Keratinocyte (primary cell): ENCODE results near the gene CNNM2. TPM values are rescaled to one million over a fixed set of nuclear protein-coding genes. Genes with fewer than 3 reads are reported as not detected.

ENCODE experiments used
- DNase-seq: peaks from one replicate; pipeline ENCODE4 v3.0.0-alpha.2; 2011; ENCODE audit warnings: low read depth, missing footprints, low spot score
- FAIRE-seq: peaks from 2 replicates; lab custom pipeline; 2011; peaks lifted over from hg19 to GRCh38; lab: Jason Lieb, UNC
- H2AFZ ChIP-seq: 2 replicates; pipeline ENCODE4 v1.6.0; 2012; ENCODE audit warnings: low read length, control low read depth, inconsistent platforms; ENCODE audit not compliant: control insufficient read depth
- H3K27ac ChIP-seq: 2 replicates; pipeline ENCODE4 v1.5.1; 2011; ENCODE audit warnings: low read length; ENCODE audit not compliant: control insufficient read depth, insufficient read depth
- H3K27me3 ChIP-seq: 3 replicates; pipeline ENCODE4 v1.6.0; 2011; ENCODE audit warnings: low read length; ENCODE audit not compliant: control insufficient read depth, insufficient read depth; ENCODE audit errors: extremely low read depth
- H3K36me3 ChIP-seq, 2 experiments: 2 replicates in 1 of 2; 3 replicates in 1 of 2; pipeline ENCODE4 v1.5.1; 2011; ENCODE audit warnings: low read length in 2 of 2, mild to moderate bottlenecking in 1 of 2; ENCODE audit not compliant: control insufficient read depth in 2 of 2, insufficient read depth in 2 of 2; ENCODE audit errors: extremely low read depth in 1 of 2
- H3K4me1 ChIP-seq: 3 replicates; pipeline ENCODE4 v1.5.1; 2011; ENCODE audit warnings: low read length; ENCODE audit not compliant: control insufficient read depth, insufficient read depth; ENCODE audit errors: extremely low read depth
- H3K4me2 ChIP-seq: 3 replicates; pipeline ENCODE4 v1.6.0; 2011; ENCODE audit warnings: low read depth, low read length; ENCODE audit not compliant: control insufficient read depth, insufficient read depth; ENCODE audit errors: extremely low read depth
- H3K4me3 ChIP-seq, 3 experiments: fragments of 200-600 bp in 1 of 3; sonication (generic) in 1 of 3; 2 replicates in 2 of 3; 3 replicates in 1 of 3; pipeline ENCODE4 v1.5.1; 2011 to 2016; ENCODE audit warnings: low read length in 3 of 3, mild to moderate bottlenecking in 3 of 3, control low read depth in 2 of 3, inconsistent platforms in 1 of 3, low read depth in 1 of 3, mixed read lengths in 1 of 3, mixed run types in 1 of 3, moderate library complexity in 1 of 3; ENCODE audit not compliant: control insufficient read depth in 2 of 3, insufficient read depth in 2 of 3; ENCODE audit errors: extremely low read depth in 1 of 3
- H3K79me2 ChIP-seq: 2 replicates; pipeline ENCODE4 v1.6.0; 2012; ENCODE audit warnings: low read length; ENCODE audit not compliant: control insufficient read depth, insufficient read depth
- H3K9ac ChIP-seq: 3 replicates; pipeline ENCODE4 v1.6.0; 2011; ENCODE audit warnings: low read length; ENCODE audit not compliant: control insufficient read depth, insufficient read depth; ENCODE audit errors: extremely low read depth
- H3K9me1 ChIP-seq: 3 replicates; pipeline ENCODE4 v1.6.0; 2011; ENCODE audit warnings: low read length; ENCODE audit not compliant: control insufficient read depth, insufficient read depth; ENCODE audit errors: extremely low read depth
- H3K9me3 ChIP-seq: 2 replicates; pipeline ENCODE4 v1.5.1; 2012; ENCODE audit warnings: low read depth, low read length; ENCODE audit not compliant: control insufficient read depth
- H4K20me1 ChIP-seq: 3 replicates; pipeline ENCODE4 v1.6.0; 2011; ENCODE audit warnings: low read length; ENCODE audit not compliant: control insufficient read depth, insufficient read depth; ENCODE audit errors: extremely low read depth
- EZH2 ChIP-seq: IDR thresholded peaks from one replicate; pipeline ENCODE4 v1.6.1; 2012; ENCODE audit warnings: inconsistent platforms, mild to moderate bottlenecking, low read length, moderate library complexity
- dilution Hi-C: fragments of 300-500 bp; cut with MboI; formaldehyde crosslinking; loops from one replicate; pipeline ENCODE4 v1.7.0; 2020; ENCODE audit warnings: low sequenced_read_pairs; ENCODE audit not compliant: extremely low pct_ligation_motif_present
- polyA plus RNA-seq, 5 experiments: library from polyadenylated mRNA; depleted of rRNA in 3 of 5; stranded (reverse) in 3 of 5; stranded (forward) in 1 of 5; unstranded in 1 of 5; fragments of >200 nt; gene quantifications; 1 replicate in 1 of 5; 2 replicates in 3 of 5; 3 replicates in 1 of 5; pipeline versions ENCODE4 v1.2.1 to v1.2.3, GENCODE V29; 2011 to 2012; ENCODE audit warnings: missing spikeins in 2 of 5, low read depth in 1 of 5, low replicate concordance in 1 of 5
- TF ChIP-seq, protein P1 (sequence below), 3 experiments: IDR thresholded peaks in 1 of 3; conservative IDR thresholded peaks in 1 of 3; optimal IDR thresholded peaks in 1 of 3; 2 replicates in 2 of 3; 3 replicates in 1 of 3; pipeline versions ENCODE3 to v1.5.1; 2011; ENCODE audit warnings: low read length in 3 of 3, mild to moderate bottlenecking in 3 of 3, moderate library complexity in 2 of 3, control low read depth in 1 of 3, inconsistent platforms in 1 of 3; ENCODE audit not compliant: insufficient read depth in 2 of 3; ENCODE audit errors: extremely low read depth in 1 of 3

Gene CNNM2
- polyA plus RNA-seq, 1 donor (not counting 4 experiments of a cell fraction or from before 2014, with no cell fraction given) = 1.5 TPM

DNA sequence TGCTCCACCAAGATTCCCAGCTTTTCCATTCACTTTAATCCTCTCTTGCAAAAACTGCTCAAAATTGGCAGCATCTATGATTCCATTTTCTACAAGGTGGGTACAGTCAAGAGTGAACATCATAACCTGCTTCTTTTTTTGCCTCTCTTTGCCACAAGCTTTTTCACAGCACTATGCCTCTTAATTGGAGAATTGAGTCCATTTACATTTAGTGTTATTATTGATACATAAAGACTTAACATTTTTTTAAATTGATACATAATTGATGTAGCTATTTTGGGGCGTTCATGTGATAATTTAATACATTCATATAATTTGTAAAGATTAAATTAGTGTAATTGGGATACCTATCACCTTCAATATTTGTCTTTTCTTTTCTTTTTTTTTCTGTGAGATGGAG is 30.0 kb upstream of the CNNM2 start:
- H3K36me3 ChIP-seq = no peaks in the 10 kb centered on the region
- no peaks in the 10 kb centered on the region for H3K9me3 ChIP-seq
- H3K4me2 ChIP-seq = no peak overlapping the region
- H3K9me1 ChIP-seq = no peaks in the 10 kb centered on the region
- H2AFZ ChIP-seq = no peak overlapping the region
- no peak overlapping the region for H3K27ac ChIP-seq
- dilution Hi-C loops = no loop called here
- no peak overlapping the region for H3K4me3 ChIP-seq
- H3K79me2 ChIP-seq = no peaks in the 10 kb centered on the region
- TF ChIP-seq, protein P1, sequence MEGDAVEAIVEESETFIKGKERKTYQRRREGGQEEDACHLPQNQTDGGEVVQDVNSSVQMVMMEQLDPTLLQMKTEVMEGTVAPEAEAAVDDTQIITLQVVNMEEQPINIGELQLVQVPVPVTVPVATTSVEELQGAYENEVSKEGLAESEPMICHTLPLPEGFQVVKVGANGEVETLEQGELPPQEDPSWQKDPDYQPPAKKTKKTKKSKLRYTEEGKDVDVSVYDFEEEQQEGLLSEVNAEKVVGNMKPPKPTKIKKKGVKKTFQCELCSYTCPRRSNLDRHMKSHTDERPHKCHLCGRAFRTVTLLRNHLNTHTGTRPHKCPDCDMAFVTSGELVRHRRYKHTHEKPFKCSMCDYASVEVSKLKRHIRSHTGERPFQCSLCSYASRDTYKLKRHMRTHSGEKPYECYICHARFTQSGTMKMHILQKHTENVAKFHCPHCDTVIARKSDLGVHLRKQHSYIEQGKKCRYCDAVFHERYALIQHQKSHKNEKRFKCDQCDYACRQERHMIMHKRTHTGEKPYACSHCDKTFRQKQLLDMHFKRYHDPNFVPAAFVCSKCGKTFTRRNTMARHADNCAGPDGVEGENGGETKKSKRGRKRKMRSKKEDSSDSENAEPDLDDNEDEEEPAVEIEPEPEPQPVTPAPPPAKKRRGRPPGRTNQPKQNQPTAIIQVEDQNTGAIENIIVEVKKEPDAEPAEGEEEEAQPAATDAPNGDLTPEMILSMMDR (optimal IDR thresholded peaks at IDR 0.05 in 1 of 3, IDR thresholded peaks at IDR 0.05 in 1 of 3, conservative IDR thresholded peaks at IDR 0.05 in 1 of 3; ENCODE audit: extremely low read depth in 1 of 3, insufficient read depth in 2 of 3, low read length in 3 of 3) = no peak
- TF ChIP-seq EZH2 = no peak
- no peaks in the 10 kb centered on the region for H4K20me1 ChIP-seq
- FAIRE-seq (no peak), DNase-seq (no peak)
- H3K27me3 ChIP-seq = no peaks in the 10 kb centered on the region
- no peak overlapping the region for H3K9ac ChIP-seq
- no peaks in the 10 kb centered on the region for H3K4me1 ChIP-seq

DNA sequence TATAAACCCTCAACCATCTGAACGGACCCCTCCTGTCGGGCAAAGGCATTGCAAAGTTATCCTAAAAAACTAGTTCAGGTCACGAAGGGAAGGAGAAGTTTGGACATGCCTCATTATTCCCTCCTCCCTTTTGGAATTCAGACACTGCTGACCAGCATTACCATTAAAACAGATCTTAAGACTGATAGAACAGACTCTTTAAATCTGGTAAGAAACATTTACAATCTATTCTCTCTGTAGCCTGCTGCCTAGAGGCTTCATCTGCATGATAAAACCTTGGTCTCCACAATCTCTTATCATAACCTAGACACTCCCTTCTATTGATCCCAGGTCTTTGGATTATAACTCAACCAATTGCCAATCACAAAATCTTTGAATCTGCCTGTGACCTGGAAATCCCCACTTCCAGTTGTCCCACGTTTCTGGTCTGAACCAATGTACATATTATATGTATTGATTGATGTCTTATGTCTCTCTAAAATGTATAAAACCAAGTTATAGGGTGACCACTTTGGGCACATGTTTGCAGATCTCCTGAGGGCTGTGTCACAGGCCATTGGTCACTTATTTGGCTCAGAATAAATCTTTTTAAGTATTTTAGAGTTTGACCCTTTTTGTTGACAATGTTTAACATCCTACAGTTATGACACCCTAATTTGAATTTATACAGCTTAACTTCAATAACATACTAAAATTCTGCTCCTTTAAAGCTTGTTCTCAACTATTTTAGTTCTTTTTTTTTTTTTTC is 23.5 kb upstream of the CNNM2 start:
- FAIRE-seq (no peak), DNase-seq (no peak)
- Histone ChIP-seq H3K27ac (no peak overlapping the region), H3K36me3 (no peaks in the 10 kb centered on the region), H4K20me1 (no peaks in the 10 kb centered on the region), H3K4me3 (no peak overlapping the region), H3K27me3 (no peaks in the 10 kb centered on the region), H2AFZ (no peak overlapping the region), H3K9me1 (no peaks in the 10 kb centered on the region), H3K4me1 (no peaks in the 10 kb centered on the region), H3K79me2 (no peaks in the 10 kb centered on the region), H3K9me3 (no peaks in the 10 kb centered on the region), H3K9ac (no peak overlapping the region), H3K4me2 (no peak overlapping the region)
- dilution Hi-C loops = no loop called here
- no peak for TF ChIP-seq EZH2
- TF ChIP-seq, protein P1 (optimal IDR thresholded peaks at IDR 0.05 in 1 of 3, IDR thresholded peaks at IDR 0.05 in 1 of 3, conservative IDR thresholded peaks at IDR 0.05 in 1 of 3; ENCODE audit: extremely low read depth in 1 of 3, insufficient read depth in 2 of 3, low read length in 3 of 3) = no peak
